ENCODE measurements around the gene CCDC93. TPM values are rescaled to one million over a fixed set of nuclear protein-coding genes. Genes with fewer than 3 reads are reported as not detected.

CCDC93 gene
- total and polyA plus RNA-seq, 4 donors = 9.6 to 45.6 (median 24.2) TPM

Small RNA genes lying within 50 kb of the gene (small RNA-seq; reads per million reads assigned to genes)
- gene RN7SL111P (ENCODE audit: low replicate concordance) = not detected

Other genes starting within 250 kb of the CCDC93 start
- gene DDX18, start 199.4 kb downstream of the CCDC93 start, total RNA-seq = 10 to 100 TPM; 43.9 to 60.0 TPM
- gene DDX18, start 199.4 kb downstream of the CCDC93 start, polyA plus RNA-seq = 10 to 100 TPM; 26.9 to 35.6 TPM
- 10 to 100 TPM; 26.6 to 40.6 TPM for gene INSIG2, start 74.4 kb upstream of the CCDC93 start, total RNA-seq
- gene INSIG2, start 74.4 kb upstream of the CCDC93 start, polyA plus RNA-seq = 10 to 100 TPM; 16.4 to 19.2 TPM